HEK293 (cell line): ENCODE measurements around the gene HNRNPH1.

Experiments
- BCL11B ChIP-seq: fragments of 450-650 bp; formaldehyde crosslinking; IDR thresholded peaks from 2 replicates; pipeline ENCODE4 v1.5.1; 2016; ENCODE audit warnings: low read depth, missing biosample characterization, missing genetic modification characterization
- BCL6B ChIP-seq: fragments of 450-650 bp; formaldehyde crosslinking; IDR thresholded peaks from 2 replicates; pipeline ENCODE4 v1.5.1; 2017; ENCODE audit warnings: missing biosample characterization, missing genetic modification characterization
- CTCF ChIP-seq: fragments of 450-650 bp; formaldehyde crosslinking; IDR thresholded peaks from 2 replicates; pipeline ENCODE4 v1.5.1; 2016; ENCODE audit warnings: missing biosample characterization, missing genetic modification characterization
- GLI4 ChIP-seq: fragments of 450-650 bp; formaldehyde crosslinking; IDR thresholded peaks from 2 replicates; pipeline ENCODE4 v1.5.1; 2016; ENCODE audit warnings: missing biosample characterization, missing genetic modification characterization
- HOXD13 ChIP-seq: sonication (generic); formaldehyde crosslinking; IDR thresholded peaks from 2 replicates; pipeline ENCODE4 v1.8.0; 2022; ENCODE audit warnings: missing genetic modification reagents, borderline replicate concordance
- KLF1 ChIP-seq: fragments of 450-650 bp; formaldehyde crosslinking; IDR thresholded peaks from 2 replicates; pipeline ENCODE4 v1.5.1; 2016; ENCODE audit warnings: missing biosample characterization, missing genetic modification characterization
- REST ChIP-seq: fragments of 450-650 bp; formaldehyde crosslinking; IDR thresholded peaks from 2 replicates; pipeline ENCODE4 v1.5.1; 2016; ENCODE audit warnings: missing biosample characterization, missing genetic modification characterization
- YY1 ChIP-seq: fragments of 450-650 bp; formaldehyde crosslinking; IDR thresholded peaks from 2 replicates; pipeline ENCODE4 v1.5.1; 2018; ENCODE audit warnings: missing biosample characterization, missing genetic modification characterization
- YY2 ChIP-seq: fragments of 450-650 bp; formaldehyde crosslinking; IDR thresholded peaks from 2 replicates; pipeline ENCODE4 v1.5.1; 2016; ENCODE audit warnings: missing biosample characterization, missing genetic modification characterization
- ZBTB20 ChIP-seq: fragments of 450-650 bp; formaldehyde crosslinking; IDR thresholded peaks from 2 replicates; pipeline ENCODE4 v1.5.1; 2016; ENCODE audit warnings: missing biosample characterization, missing genetic modification characterization
- ZBTB21 ChIP-seq: fragments of 450-650 bp; formaldehyde crosslinking; IDR thresholded peaks from 2 replicates; pipeline ENCODE4 v1.5.1; 2017; ENCODE audit warnings: missing biosample characterization, missing genetic modification characterization
- ZEB2 ChIP-seq: fragments of 450-650 bp; formaldehyde crosslinking; IDR thresholded peaks from 2 replicates; pipeline ENCODE4 v1.5.1; 2016; ENCODE audit warnings: missing biosample characterization, missing genetic modification characterization
- ZNF157 ChIP-seq: fragments of 450-650 bp; formaldehyde crosslinking; IDR thresholded peaks from 2 replicates; pipeline ENCODE4 v1.5.1; 2016; ENCODE audit warnings: missing biosample characterization, missing genetic modification characterization
- ZNF24 ChIP-seq: fragments of 450-650 bp; formaldehyde crosslinking; IDR thresholded peaks from 2 replicates; pipeline ENCODE4 v1.5.1; 2016; ENCODE audit warnings: missing biosample characterization, missing genetic modification characterization
- ZNF274 ChIP-seq, 2 experiments: fragments of 200-500 bp in 1 of 2; fragments of 450-650 bp in 1 of 2; sonication (Bioruptor generic) in 1 of 2; formaldehyde crosslinking in 1 of 2; IDR thresholded peaks; 2 replicates each; pipeline versions ENCODE4 v1.5.1 to v1.6.1; 2014 to 2016; ENCODE audit warnings: borderline replicate concordance in 1 of 2, inconsistent platforms in 1 of 2, low read length in 1 of 2, missing biosample characterization in 1 of 2, missing genetic modification characterization in 1 of 2
- ZNF324 ChIP-seq: fragments of 450-650 bp; formaldehyde crosslinking; IDR thresholded peaks from 2 replicates; pipeline ENCODE4 v1.5.1; 2016; ENCODE audit warnings: missing biosample characterization, missing genetic modification characterization
- ZNF335 ChIP-seq: fragments of 450-650 bp; formaldehyde crosslinking; conservative IDR thresholded peaks from 2 replicates; pipeline ENCODE4 v1.5.1; 2016; ENCODE audit warnings: missing biosample characterization, missing genetic modification characterization
- ZNF548 ChIP-seq: fragments of 450-650 bp; formaldehyde crosslinking; IDR thresholded peaks from 2 replicates; pipeline ENCODE4 v1.5.1; 2016; ENCODE audit warnings: missing biosample characterization, missing genetic modification characterization
- ZNF624 ChIP-seq: fragments of 450-650 bp; formaldehyde crosslinking; IDR thresholded peaks from 2 replicates; pipeline ENCODE4 v1.5.1; 2017; ENCODE audit warnings: missing biosample characterization, missing genetic modification characterization
- ZNF629 ChIP-seq: fragments of 450-650 bp; formaldehyde crosslinking; IDR thresholded peaks from 2 replicates; pipeline ENCODE4 v1.5.1; 2017; ENCODE audit warnings: missing biosample characterization, missing genetic modification characterization
- ZNF654 ChIP-seq: fragments of 450-650 bp; formaldehyde crosslinking; IDR thresholded peaks from 2 replicates; pipeline ENCODE4 v1.5.1; 2016; ENCODE audit warnings: low read depth, missing biosample characterization, missing genetic modification characterization
- ZNF664 ChIP-seq: fragments of 450-650 bp; formaldehyde crosslinking; IDR thresholded peaks from 2 replicates; pipeline ENCODE4 v1.5.1; 2016; ENCODE audit warnings: missing biosample characterization, missing genetic modification characterization
- ZNF830 ChIP-seq: fragments of 450-650 bp; IDR thresholded peaks from 2 replicates; pipeline ENCODE4 v1.5.0; 2018; ENCODE audit warnings: missing biosample characterization, missing genetic modification characterization, low read depth, mild to moderate bottlenecking, moderate library complexity
- TF ChIP-seq, protein P1 (sequence below): fragments of 450-650 bp; formaldehyde crosslinking; IDR thresholded peaks from 2 replicates; pipeline ENCODE4 v1.5.1; 2016; ENCODE audit warnings: missing biosample characterization, missing genetic modification characterization
- TF ChIP-seq, protein P2 (sequence below): fragments of 450-650 bp; formaldehyde crosslinking; conservative IDR thresholded peaks from 2 replicates; pipeline ENCODE4 v1.5.1; 2016; ENCODE audit warnings: low read depth, missing biosample characterization, missing genetic modification characterization

Gene HNRNPH1

GRCh38 chr5:179623003-179623905, at the start of gene HNRNPH1 (continued):
- TF ChIP-seq ZNF274 (IDR thresholded peaks at IDR 0.05; ENCODE audit: low read length), result no peak
- TF ChIP-seq ZNF274 (tag by site-specific recombination; IDR thresholded peaks at IDR 0.05; ENCODE audit: borderline replicate concordance), result no peak
- TF ChIP-seq REST (tag by site-specific recombination), result peak; percentile 67; the same call in 1 of the 2 replicates
- TF ChIP-seq, protein P1, sequence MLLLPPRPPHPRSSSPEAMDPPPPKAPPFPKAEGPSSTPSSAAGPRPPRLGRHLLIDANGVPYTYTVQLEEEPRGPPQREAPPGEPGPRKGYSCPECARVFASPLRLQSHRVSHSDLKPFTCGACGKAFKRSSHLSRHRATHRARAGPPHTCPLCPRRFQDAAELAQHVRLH (tag by site-specific recombination), result peak; percentile 82
- peak; percentile 87 for TF ChIP-seq ZNF324 (tag by site-specific recombination)
- TF ChIP-seq ZEB2 (tag by site-specific recombination), result 0 out of 2 replicates have a peak, but pooled peaks have one; percentile 15
- TF ChIP-seq, protein P2, sequence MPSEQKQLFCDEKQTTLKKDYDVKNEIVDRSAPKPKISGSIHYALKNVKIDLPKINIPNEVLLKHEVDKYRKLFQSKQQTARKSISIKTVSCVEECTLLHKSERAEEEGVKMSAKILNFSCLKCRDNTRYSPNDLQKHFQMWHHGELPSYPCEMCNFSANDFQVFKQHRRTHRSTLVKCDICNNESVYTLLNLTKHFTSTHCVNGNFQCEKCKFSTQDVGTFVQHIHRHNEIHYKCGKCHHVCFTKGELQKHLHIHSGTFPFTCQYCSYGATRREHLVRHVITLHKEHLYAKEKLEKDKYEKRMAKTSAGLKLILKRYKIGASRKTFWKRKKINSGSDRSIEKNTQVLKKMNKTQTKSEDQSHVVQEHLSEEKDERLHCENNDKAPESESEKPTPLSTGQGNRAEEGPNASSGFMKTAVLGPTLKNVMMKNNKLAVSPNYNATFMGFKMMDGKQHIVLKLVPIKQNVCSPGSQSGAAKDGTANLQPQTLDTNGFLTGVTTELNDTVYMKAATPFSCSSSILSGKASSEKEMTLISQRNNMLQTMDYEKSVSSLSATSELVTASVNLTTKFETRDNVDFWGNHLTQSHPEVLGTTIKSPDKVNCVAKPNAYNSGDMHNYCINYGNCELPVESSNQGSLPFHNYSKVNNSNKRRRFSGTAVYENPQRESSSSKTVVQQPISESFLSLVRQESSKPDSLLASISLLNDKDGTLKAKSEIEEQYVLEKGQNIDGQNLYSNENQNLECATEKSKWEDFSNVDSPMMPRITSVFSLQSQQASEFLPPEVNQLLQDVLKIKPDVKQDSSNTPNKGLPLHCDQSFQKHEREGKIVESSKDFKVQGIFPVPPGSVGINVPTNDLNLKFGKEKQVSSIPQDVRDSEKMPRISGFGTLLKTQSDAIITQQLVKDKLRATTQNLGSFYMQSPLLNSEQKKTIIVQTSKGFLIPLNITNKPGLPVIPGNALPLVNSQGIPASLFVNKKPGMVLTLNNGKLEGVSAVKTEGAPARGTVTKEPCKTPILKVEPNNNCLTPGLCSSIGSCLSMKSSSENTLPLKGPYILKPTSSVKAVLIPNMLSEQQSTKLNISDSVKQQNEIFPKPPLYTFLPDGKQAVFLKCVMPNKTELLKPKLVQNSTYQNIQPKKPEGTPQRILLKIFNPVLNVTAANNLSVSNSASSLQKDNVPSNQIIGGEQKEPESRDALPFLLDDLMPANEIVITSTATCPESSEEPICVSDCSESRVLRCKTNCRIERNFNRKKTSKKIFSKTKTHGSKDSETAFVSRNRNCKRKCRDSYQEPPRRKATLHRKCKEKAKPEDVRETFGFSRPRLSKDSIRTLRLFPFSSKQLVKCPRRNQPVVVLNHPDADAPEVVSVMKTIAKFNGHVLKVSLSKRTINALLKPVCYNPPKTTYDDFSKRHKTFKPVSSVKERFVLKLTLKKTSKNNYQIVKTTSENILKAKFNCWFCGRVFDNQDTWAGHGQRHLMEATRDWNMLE (tag by site-specific recombination), result no peak
- TF ChIP-seq CTCF (tag by site-specific recombination), result no peak; the same call in 1 of the 2 replicates
- no peak for TF ChIP-seq ZNF830 (tag by site-specific recombination)
- TF ChIP-seq ZNF548 (tag by site-specific recombination), result no peak
- no peak for TF ChIP-seq ZNF654
- no peak for TF ChIP-seq ZNF664 (tag by site-specific recombination)
- TF ChIP-seq BCL11B, result 0 out of 2 replicates have a peak, but pooled peaks have one; percentile 36
- TF ChIP-seq YY1 (tag by site-specific recombination), result peak; percentile 92
- TF ChIP-seq ZBTB21 (tag by site-specific recombination), result 0 out of 2 replicates have a peak, but pooled peaks have one; percentile 52
- TF ChIP-seq KLF1 (tag by site-specific recombination), result no peak; the same call in 1 of the 2 replicates
- peak; percentile 57 for TF ChIP-seq ZNF335 (tag by site-specific recombination)
- TF ChIP-seq ZNF24 (tag by site-specific recombination), result peak; percentile 53; the same call in 1 of the 2 replicates
- TF ChIP-seq HOXD13 (CRISPR knock-in tag), result peak; percentile 39
- TF ChIP-seq BCL6B (tag by site-specific recombination), result no peak
- 0 out of 2 replicates have a peak, but pooled peaks have one; percentile 46 for TF ChIP-seq GLI4 (tag by site-specific recombination)
- TF ChIP-seq ZNF157, result 0 out of 2 replicates have a peak, but pooled peaks have one; percentile 29
- TF ChIP-seq YY2 (tag by site-specific recombination), result peak; percentile 68
- peak; percentile 55 for TF ChIP-seq ZNF629 (tag by site-specific recombination)
- TF ChIP-seq ZBTB20, result peak; percentile 51; the same call in 1 of the 2 replicates
- peak; percentile 79; the same call in 1 of the 2 replicates for TF ChIP-seq ZNF624 (tag by site-specific recombination)
